ENCODE measurements around the gene PLB1.
"Not testable (repeated sequence)": the region's sequence is repeated elsewhere in the genome, so short reads cannot be mapped to it uniquely, and the experiment has no call there.

Gene PLB1

GRCh38 chr2:28469947-28470535 is 25.8 kb upstream of the PLB1 start:
- peak in 1 of 2 donors; percentile 22 for DNase-seq

GRCh38 chr2:28470759-28471158 is 25.1 kb upstream of the PLB1 start:
- no peak for DNase-seq

GRCh38 chr2:28471214-28471613 is 24.6 kb upstream of the PLB1 start:
- DNase-seq: no peak

- DNase-seq: no peak
Measured at GRCh38 chr2:28471701-28472236, 24.1 kb upstream of the PLB1 start.

GRCh38 chr2:28472641-28473040 is 23.2 kb upstream of the PLB1 start:
- not testable (repeated sequence) for DNase-seq

GRCh38 chr2:28475088-28475595 is 20.7 kb upstream of the PLB1 start:
- peak; percentile 48 to 73 for DNase-seq

- DNase-seq: no peak
Measured at GRCh38 chr2:28477087-28477486, 18.8 kb upstream of the PLB1 start.

GRCh38 chr2:28477645-28478044 is 18.2 kb upstream of the PLB1 start:
- no peak for DNase-seq

- DNase-seq: peak; percentile 18 to 37
Measured at GRCh38 chr2:28480403-28481049, 15.3 kb upstream of the PLB1 start.

GRCh38 chr2:28481905-28482304 is 14.0 kb upstream of the PLB1 start:
- no peak for DNase-seq

- no peak for DNase-seq
Measured at GRCh38 chr2:28484835-28485234, 11.0 kb upstream of the PLB1 start.

GRCh38 chr2:28486526-28486925 is 9.3 kb upstream of the PLB1 start:
- DNase-seq: no peak

- DNase-seq: no peak
Measured at GRCh38 chr2:28487258-28487657, 8.6 kb upstream of the PLB1 start.

GRCh38 chr2:28488083-28488830 is 7.6 kb upstream of the PLB1 start:
- peak; percentile 56 to 72 for DNase-seq

- DNase-seq: no peak
Measured at GRCh38 chr2:28488858-28489575, 6.8 kb upstream of the PLB1 start.

- DNase-seq: peak; percentile 56 to 82
Measured at GRCh38 chr2:28490558-28490957, 5.3 kb upstream of the PLB1 start.

- no peak for DNase-seq
Measured at GRCh38 chr2:28492282-28492681, 3.6 kb upstream of the PLB1 start.

- no peak for DNase-seq
Measured at GRCh38 chr2:28493636-28494035, 2.2 kb upstream of the PLB1 start.

- DNase-seq: no peak
Measured at GRCh38 chr2:28496781-28497180, 921 bp downstream of the PLB1 start.

- no peak for DNase-seq
Measured at GRCh38 chr2:28497206-28497605, 1.3 kb downstream of the PLB1 start.

GRCh38 chr2:28499282-28499681 is 3.4 kb downstream of the PLB1 start:
- DNase-seq: no peak

- no peak for DNase-seq
Measured at GRCh38 chr2:28505361-28505760, 9.5 kb downstream of the PLB1 start.
